ENCODE measurements around the gene TIE1.

DNA sequence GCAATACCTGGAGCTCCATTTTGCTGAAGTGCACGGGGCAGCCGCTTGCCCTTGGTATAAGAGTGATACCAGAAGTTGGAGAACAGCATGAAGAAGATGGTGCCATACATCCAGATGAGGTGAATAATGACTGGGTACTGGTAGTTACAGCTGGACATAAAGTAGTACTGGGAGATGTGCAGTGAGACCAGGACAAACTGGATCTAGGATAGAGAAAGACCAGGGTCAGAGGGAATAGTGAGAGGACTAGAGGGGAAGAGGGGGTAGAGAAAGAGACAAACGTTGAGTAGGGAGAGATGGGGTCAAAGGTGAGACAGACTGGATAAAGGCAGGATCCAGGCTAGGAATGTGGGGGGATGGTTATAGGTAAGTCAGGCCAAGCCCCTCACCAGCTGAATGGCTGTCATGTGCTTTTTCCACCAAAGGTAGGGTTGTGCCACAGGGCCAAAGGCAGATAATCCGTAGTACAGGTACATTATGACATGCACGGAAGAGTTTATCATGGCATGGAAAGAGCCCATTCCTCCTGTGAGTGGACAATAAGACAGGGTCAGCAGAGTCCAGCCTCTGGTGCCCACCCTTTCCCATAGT, 63.2 kb downstream of the TIE1 start:
- no peak for TF ChIP-seq CTCF (conservative IDR thresholded peaks at IDR 0.05)
- no peak for TF ChIP-seq EZH2 (IDR thresholded peaks at IDR 0.05; ENCODE audit: low read depth)
